GM19395 (cell line): ENCODE results near the gene AGXT2.
"Not testable (repeated sequence)": the region's sequence is repeated elsewhere in the genome, so short reads cannot be mapped to it uniquely, and the experiment has no call there.

Source experiments
- ATAC-seq: cut with Tn5 transposase; IDR thresholded peaks from one replicate; pipeline ENCODE4 v1.9.1; 2021; ENCODE audit warnings: mild to moderate bottlenecking, moderate library complexity; ENCODE audit not compliant: unreplicated experiment

AGXT2 gene

GRCh38 chr5:35056686-35057085, 8.9 kb upstream of the AGXT2 start:
- ATAC-seq = no peak

- ATAC-seq = no peak
Observed at GRCh38 chr5:35052838-35053237, 5.1 kb upstream of the AGXT2 start.

- no peak for ATAC-seq
Observed at GRCh38 chr5:35050541-35051126, 2.9 kb upstream of the AGXT2 start.

- no peak for ATAC-seq
Observed at GRCh38 chr5:35048910-35049309, 1.2 kb upstream of the AGXT2 start.

GRCh38 chr5:35046774-35047173, 975 bp downstream of the AGXT2 start:
- ATAC-seq = no peak

GRCh38 chr5:35045280-35045679, 2.5 kb downstream of the AGXT2 start:
- no peak for ATAC-seq

- no peak for ATAC-seq
Observed at GRCh38 chr5:35044649-35045048, 3.1 kb downstream of the AGXT2 start.

GRCh38 chr5:35042781-35043180, 5.0 kb downstream of the AGXT2 start:
- no peak for ATAC-seq

GRCh38 chr5:35041261-35041660, 6.5 kb downstream of the AGXT2 start:
- ATAC-seq = no peak

- no peak for ATAC-seq
Observed at GRCh38 chr5:35038891-35039290, 8.9 kb downstream of the AGXT2 start.

- ATAC-seq = no peak
Observed at GRCh38 chr5:35036536-35036935, 11.2 kb downstream of the AGXT2 start.

GRCh38 chr5:35035929-35036328, 11.8 kb downstream of the AGXT2 start:
- ATAC-seq = not testable (repeated sequence)

GRCh38 chr5:35035271-35035670, 12.5 kb downstream of the AGXT2 start:
- ATAC-seq = no peak

- no peak for ATAC-seq
Observed at GRCh38 chr5:35032356-35032755, 15.4 kb downstream of the AGXT2 start.

GRCh38 chr5:35031276-35031675, 16.5 kb downstream of the AGXT2 start:
- ATAC-seq = no peak

- no peak for ATAC-seq
Observed at GRCh38 chr5:35030426-35031100, 17.2 kb downstream of the AGXT2 start.

GRCh38 chr5:35029333-35029732, 18.4 kb downstream of the AGXT2 start:
- ATAC-seq = no peak

- no peak for ATAC-seq
Observed at GRCh38 chr5:35026941-35027340, 20.8 kb downstream of the AGXT2 start.

GRCh38 chr5:35026280-35026840, 21.4 kb downstream of the AGXT2 start:
- no peak for ATAC-seq

- no peak for ATAC-seq
Observed at GRCh38 chr5:35024911-35025510, 22.7 kb downstream of the AGXT2 start.

GRCh38 chr5:35023391-35024178, 24.2 kb downstream of the AGXT2 start:
- ATAC-seq = no peak
